Endothelial cell of umbilical vein (primary cell): ENCODE measurements around the gene LRRC73. TPM values are rescaled to one million over a fixed set of nuclear protein-coding genes. Genes with fewer than 3 reads are reported as not detected.

Source experiments
- BruUV-seq: library from RNA; stranded (reverse); fragments of 400-500 nt; replicated peaks from 2 replicates; lab custom pipeline; 2021; lab: Mats Ljungman, UMichigan
- CTCF ChIA-PET: fragments of 300-600, 350-600 bp; sonication (Branson Sonifier 250); formaldehyde crosslinking; loops from one replicate; lab custom pipeline; 2021; ENCODE audit warnings: antibody characterized with exemption, inconsistent platforms; lab: Charles Lee
- POLR2A ChIA-PET: fragments of 300-600, 350-600 bp; sonication (Branson Sonifier 250); formaldehyde crosslinking; loops from one replicate; lab custom pipeline; 2021; ENCODE audit warnings: antibody characterized with exemption, inconsistent platforms; lab: Charles Lee
- DNase-seq: peaks from one replicate; pipeline ENCODE4 v3.0.0-alpha.2; 2011; ENCODE audit warnings: low read depth, low spot score
- FAIRE-seq: peaks from 2 replicates; lab custom pipeline; 2011; peaks lifted over from hg19 to GRCh38; lab: Jason Lieb, UNC
- H2AFZ ChIP-seq: 2 replicates; pipeline ENCODE4 v1.6.0; 2012; ENCODE audit warnings: low read depth, low read length, control low read depth, inconsistent platforms
- H3K27ac ChIP-seq: 2 replicates; pipeline ENCODE4 v1.5.1; 2011; ENCODE audit warnings: low read depth, mild to moderate bottlenecking, control low read depth, low read length, moderate library complexity; ENCODE audit not compliant: insufficient read depth
- H3K27me3 ChIP-seq, 2 experiments: 2 replicates each; pipeline versions ENCODE4 v1.6.0 to v1.6.1; 2011; ENCODE audit warnings: low read length in 2 of 2, mixed read lengths in 1 of 2; ENCODE audit not compliant: control insufficient read depth in 2 of 2, insufficient read depth in 2 of 2
- H3K36me3 ChIP-seq, 2 experiments: 2 replicates in 1 of 2; 3 replicates in 1 of 2; pipeline ENCODE4 v1.5.1; 2011; ENCODE audit warnings: low read length in 2 of 2, mild to moderate bottlenecking in 1 of 2, moderate library complexity in 1 of 2; ENCODE audit not compliant: control insufficient read depth in 2 of 2, insufficient read depth in 2 of 2; ENCODE audit errors: extremely low read depth in 1 of 2
- H3K4me1 ChIP-seq: 3 replicates; pipeline ENCODE4 v1.5.1; 2011; ENCODE audit warnings: mild to moderate bottlenecking, low read length; ENCODE audit not compliant: control insufficient read depth, insufficient read depth; ENCODE audit errors: extremely low read depth
- H3K4me2 ChIP-seq: 2 replicates; pipeline ENCODE4 v1.6.1; 2011; ENCODE audit warnings: low read length, control low read depth, mixed read lengths; ENCODE audit not compliant: insufficient read depth
- H3K4me3 ChIP-seq, 3 experiments: fragments of 200-600 bp in 1 of 3; sonication (generic), shearing (Covaris generic) in 1 of 3; replicated peaks in 1 of 3; 2 replicates each; pipeline ENCODE4 v1.5.1; 2011 to 2016; ENCODE audit warnings: control low read depth in 3 of 3, low read length in 3 of 3, mild to moderate bottlenecking in 2 of 3, inconsistent platforms in 1 of 3, low read depth in 1 of 3, moderate library complexity in 1 of 3; ENCODE audit not compliant: insufficient read depth in 1 of 3
- H3K79me2 ChIP-seq: 2 replicates; pipeline ENCODE4 v1.6.0; 2012; ENCODE audit warnings: low read length, inconsistent platforms; ENCODE audit not compliant: control insufficient read depth, insufficient read depth
- H3K9ac ChIP-seq: replicated peaks from 2 replicates; pipeline ENCODE3; 2011; ENCODE audit warnings: low read length, control low read depth; ENCODE audit not compliant: insufficient read depth; ENCODE audit errors: extremely low read depth
- H3K9me1 ChIP-seq: replicated peaks from 3 replicates; pipeline ENCODE4 v1.6.0; 2011; ENCODE audit warnings: mild to moderate bottlenecking, low read length; ENCODE audit not compliant: control insufficient read depth, insufficient read depth; ENCODE audit errors: extremely low read depth
- H3K9me3 ChIP-seq: replicated peaks from 2 replicates; pipeline ENCODE4 v1.5.1; 2012; ENCODE audit warnings: low read length, inconsistent platforms; ENCODE audit not compliant: control insufficient read depth, insufficient read depth
- H4K20me1 ChIP-seq: replicated peaks from 2 replicates; pipeline ENCODE3; 2011; ENCODE audit warnings: mild to moderate bottlenecking, low read length; ENCODE audit not compliant: control insufficient read depth, insufficient read depth; ENCODE audit errors: extremely low read depth
- EZH2 ChIP-seq: IDR thresholded peaks from 2 replicates; pipeline ENCODE4 v1.6.1; 2012; ENCODE audit warnings: borderline replicate concordance, low read depth, mild to moderate bottlenecking, moderate library complexity, low read length, inconsistent platforms; ENCODE audit not compliant: severe bottlenecking
- FOS ChIP-seq: IDR thresholded peaks from 2 replicates; pipeline ENCODE4 v1.6.1; 2011; ENCODE audit warnings: mild to moderate bottlenecking, low read length, moderate library complexity, borderline replicate concordance; ENCODE audit not compliant: insufficient read depth
- GATA2 ChIP-seq: IDR thresholded peaks from 2 replicates; pipeline ENCODE4 v1.7.0; 2011; ENCODE audit warnings: low read depth, mild to moderate bottlenecking, moderate library complexity, mixed read lengths, low read length; ENCODE audit not compliant: insufficient read length, insufficient read depth
- JUN ChIP-seq: IDR thresholded peaks from 2 replicates; pipeline ENCODE4 v1.6.1; 2011; ENCODE audit warnings: borderline replicate concordance, low read depth; ENCODE audit not compliant: insufficient read length, insufficient read depth
- MYC ChIP-seq: IDR thresholded peaks from one replicate; pipeline ENCODE4 v1.6.1; 2011; ENCODE audit warnings: mild to moderate bottlenecking, low read depth, low read length
- POLR2A ChIP-seq: IDR thresholded peaks from 2 replicates; pipeline ENCODE4 v1.6.1; 2012; ENCODE audit warnings: low read depth, mild to moderate bottlenecking, control low read depth, low read length
- POLR2AphosphoS5 ChIP-seq: IDR thresholded peaks from 2 replicates; pipeline ENCODE4 v1.6.1; 2012; ENCODE audit warnings: low read depth, mild to moderate bottlenecking, control low read depth, low read length, moderate library complexity; ENCODE audit not compliant: insufficient read depth
- dilution Hi-C: fragments of 300-500 bp; cut with MboI; formaldehyde crosslinking; loops from one replicate; pipeline ENCODE4 v1.15.0; 2019; ENCODE audit warnings: low sequenced_read_pairs; ENCODE audit not compliant: extremely low pct_ligation_motif_present
- intact Hi-C: fragments of 100-400 bp; cut with micrococcal nuclease; formaldehyde crosslinking; loops from one replicate; pipeline ENCODE4 v1.10.0; 2022
- polyA plus RNA-seq, 4 experiments: library from polyadenylated mRNA; depleted of rRNA in 3 of 4; stranded (reverse) in 3 of 4; unstranded in 1 of 4; fragments of >200 nt; gene quantifications; 2 replicates each; pipeline versions ENCODE4 v1.2.1 to v1.2.3, GENCODE V29; 2011 to 2012; ENCODE audit warnings: missing spikeins in 1 of 4
- total RNA-seq: library from RNA; stranded (reverse); gene quantifications from 2 replicates; pipeline ENCODE4 v1.2.3, GENCODE V29; 2021
- TF ChIP-seq, protein P1 (sequence below): IDR thresholded peaks from 2 replicates; pipeline ENCODE4 v1.6.1; 2011; ENCODE audit not compliant: insufficient read depth, insufficient read length
- TF ChIP-seq, protein P2 (sequence below), 2 donors: IDR thresholded peaks; 1 replicate in 1 of 2; 2 replicates in 1 of 2; pipeline ENCODE4 v1.5.1; 2011; ENCODE audit warnings: low read length in 2 of 2, mild to moderate bottlenecking in 2 of 2, moderate library complexity in 2 of 2, control low read depth in 1 of 2, inconsistent platforms in 1 of 2, low read depth in 1 of 2; ENCODE audit not compliant: insufficient read depth in 1 of 2; ENCODE audit errors: extremely low read depth in 1 of 2

LRRC73 gene
- total and polyA plus RNA-seq, 2 donors (not counting 3 experiments of a cell fraction or from before 2014, with no cell fraction given): 0.11 to 0.58 TPM

DNA sequence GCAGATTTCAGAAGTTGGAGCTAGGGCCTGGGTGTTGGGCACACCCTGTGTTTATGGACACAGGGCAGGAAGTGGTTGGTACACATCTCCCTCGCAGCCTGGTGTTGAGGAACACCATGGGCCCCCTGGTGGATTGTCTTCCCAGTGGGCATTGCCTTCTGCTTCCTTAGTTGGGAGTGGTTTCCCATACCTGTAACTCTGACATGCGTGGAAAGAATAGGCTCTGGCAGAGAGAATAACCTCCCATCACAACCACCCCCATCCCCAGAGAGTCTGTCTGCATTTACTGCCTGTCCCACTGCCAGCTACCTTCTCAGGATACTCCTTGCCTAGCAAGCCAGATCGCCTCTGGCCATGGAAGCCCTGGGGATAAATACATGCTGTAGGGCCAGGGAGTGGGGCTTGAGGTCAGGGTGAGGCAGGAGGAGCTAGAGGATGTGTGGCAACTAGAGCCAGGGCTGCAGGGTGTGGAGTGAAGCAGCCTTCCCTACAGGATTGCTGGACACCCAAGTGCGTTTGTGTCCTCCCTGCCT is 14.7 kb downstream of the LRRC73 start:
- Histone ChIP-seq H4K20me1 (no peaks in the 10 kb centered on the region), H3K27me3 (no peaks in the 10 kb centered on the region), H2AFZ (no peak overlapping the region), H3K4me3 (no peak overlapping the region), H3K36me3 (no peaks in the 10 kb centered on the region), H3K79me2 (no peaks in the 10 kb centered on the region), H3K27ac (no peak overlapping the region), H3K9me3 (no peaks in the 10 kb centered on the region), H3K4me1 (peaks cover 27% of the 10 kb centered on the region), H3K9me1 (no peaks in the 10 kb centered on the region), H3K4me2 (no peak overlapping the region), H3K9ac (no peak overlapping the region)
- DNase-seq: no peak
- FAIRE-seq: no peak
- intact Hi-C loops: no loop called here
- dilution Hi-C loops: no loop called here
- CTCF ChIA-PET: interaction anchor here (1.0 to 19.0 kb wide), 6 partner anchors 11 to 232 kb away, joined by 3 to 289 read pairs (median 9); partner anchors contain the start of gene DLK2
- TF ChIP-seq FOS: no peak
- no peak for TF ChIP-seq MYC
- TF ChIP-seq, protein P1, sequence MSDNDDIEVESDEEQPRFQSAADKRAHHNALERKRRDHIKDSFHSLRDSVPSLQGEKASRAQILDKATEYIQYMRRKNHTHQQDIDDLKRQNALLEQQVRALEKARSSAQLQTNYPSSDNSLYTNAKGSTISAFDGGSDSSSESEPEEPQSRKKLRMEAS: no peak
- TF ChIP-seq GATA2: no peak
- no peak for TF ChIP-seq EZH2
- no peak for TF ChIP-seq POLR2AphosphoS5
- no peak for TF ChIP-seq POLR2A
- no peak for TF ChIP-seq JUN
- TF ChIP-seq, protein P2, sequence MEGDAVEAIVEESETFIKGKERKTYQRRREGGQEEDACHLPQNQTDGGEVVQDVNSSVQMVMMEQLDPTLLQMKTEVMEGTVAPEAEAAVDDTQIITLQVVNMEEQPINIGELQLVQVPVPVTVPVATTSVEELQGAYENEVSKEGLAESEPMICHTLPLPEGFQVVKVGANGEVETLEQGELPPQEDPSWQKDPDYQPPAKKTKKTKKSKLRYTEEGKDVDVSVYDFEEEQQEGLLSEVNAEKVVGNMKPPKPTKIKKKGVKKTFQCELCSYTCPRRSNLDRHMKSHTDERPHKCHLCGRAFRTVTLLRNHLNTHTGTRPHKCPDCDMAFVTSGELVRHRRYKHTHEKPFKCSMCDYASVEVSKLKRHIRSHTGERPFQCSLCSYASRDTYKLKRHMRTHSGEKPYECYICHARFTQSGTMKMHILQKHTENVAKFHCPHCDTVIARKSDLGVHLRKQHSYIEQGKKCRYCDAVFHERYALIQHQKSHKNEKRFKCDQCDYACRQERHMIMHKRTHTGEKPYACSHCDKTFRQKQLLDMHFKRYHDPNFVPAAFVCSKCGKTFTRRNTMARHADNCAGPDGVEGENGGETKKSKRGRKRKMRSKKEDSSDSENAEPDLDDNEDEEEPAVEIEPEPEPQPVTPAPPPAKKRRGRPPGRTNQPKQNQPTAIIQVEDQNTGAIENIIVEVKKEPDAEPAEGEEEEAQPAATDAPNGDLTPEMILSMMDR (IDR thresholded peaks at IDR 0.05; ENCODE audit: extremely low read depth in 1 of 2, insufficient read depth in 1 of 2, low read depth in 1 of 2, low read length in 2 of 2): no peak
- BruUV-seq: no TSS peak
- POLR2A ChIA-PET: no interaction called here
